ENCODE data around the gene AKAP6.

Gene AKAP6

GRCh38 chr14:32413967-32414640 lies 85.0 kb downstream of the AKAP6 start:
- no peak for DNase-seq

GRCh38 chr14:32414808-32415255 lies 85.7 kb downstream of the AKAP6 start:
- no peak for DNase-seq

GRCh38 chr14:32417956-32418552 lies 89.0 kb downstream of the AKAP6 start:
- no peak for DNase-seq

DNA sequence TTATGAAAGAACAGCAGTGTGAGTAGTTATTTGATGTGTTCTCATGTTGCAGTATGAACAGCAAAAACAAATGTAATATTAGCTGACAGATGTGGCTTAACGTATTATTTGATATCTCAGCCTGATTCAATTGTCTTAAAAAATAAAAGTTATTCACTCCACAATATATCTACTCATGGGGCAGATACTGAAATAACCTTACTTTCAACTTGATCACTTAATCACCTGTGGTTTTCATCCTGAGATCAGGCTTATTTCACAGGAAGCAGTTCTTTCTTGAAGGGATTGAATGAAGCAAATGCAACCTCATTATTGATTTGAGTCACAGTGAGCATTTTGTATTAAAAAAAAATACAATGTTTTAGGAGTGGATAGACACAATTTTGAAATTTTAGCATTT lies 90.3 kb downstream of the AKAP6 start:
- DNase-seq: no peak

GRCh38 chr14:32421781-32422180 lies 92.7 kb downstream of the AKAP6 start:
- DNase-seq: no peak

- no peak for DNase-seq
These were observed 93.3 kb downstream of the AKAP6 start for GRCh38 chr14:32422440-32422839.

DNA sequence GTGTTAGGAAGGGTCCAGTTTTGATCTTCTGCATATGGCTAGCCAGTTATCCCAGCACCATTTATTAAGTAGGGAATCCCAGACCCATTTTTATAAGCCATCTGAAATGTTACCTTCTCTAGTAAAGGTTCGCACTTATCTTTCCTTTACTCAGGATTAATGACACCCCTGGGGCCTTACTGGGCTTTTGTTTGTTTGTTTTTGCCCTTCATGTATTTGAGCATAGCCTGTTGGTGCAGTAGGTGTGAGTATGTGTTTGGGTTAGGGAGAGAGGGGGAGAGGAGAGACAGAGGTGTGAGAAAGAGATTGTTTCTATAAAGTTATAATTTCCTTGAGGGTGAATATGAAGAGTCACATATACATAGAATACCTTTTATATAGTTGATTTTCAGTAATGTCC lies 96.9 kb downstream of the AKAP6 start:
- DNase-seq: no peak

- no peak for DNase-seq
These were observed 97.7 kb downstream of the AKAP6 start for GRCh38 chr14:32426586-32427388.

GRCh38 chr14:32427726-32428528 lies 98.8 kb downstream of the AKAP6 start:
- no peak for DNase-seq

DNA sequence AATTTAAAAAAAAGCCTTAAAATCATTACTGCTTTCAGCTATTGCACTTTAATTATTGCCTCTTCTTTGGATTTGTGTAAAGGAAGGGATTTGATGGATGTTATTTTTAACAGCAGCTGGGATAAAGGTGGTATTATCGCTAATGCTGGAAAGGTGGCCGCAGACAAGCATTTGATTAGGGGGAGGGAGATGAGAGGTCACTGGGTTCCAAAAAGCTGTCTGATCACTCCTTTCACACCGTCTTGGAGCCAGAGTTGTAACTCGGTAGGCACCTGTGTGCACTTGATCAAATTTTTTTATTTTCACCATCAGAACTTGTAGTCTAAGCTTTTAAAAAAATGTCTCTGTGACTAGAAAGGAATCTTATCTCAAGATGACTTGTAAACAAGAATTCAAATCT lies 99.8 kb downstream of the AKAP6 start:
- DNase-seq: no peak

DNA sequence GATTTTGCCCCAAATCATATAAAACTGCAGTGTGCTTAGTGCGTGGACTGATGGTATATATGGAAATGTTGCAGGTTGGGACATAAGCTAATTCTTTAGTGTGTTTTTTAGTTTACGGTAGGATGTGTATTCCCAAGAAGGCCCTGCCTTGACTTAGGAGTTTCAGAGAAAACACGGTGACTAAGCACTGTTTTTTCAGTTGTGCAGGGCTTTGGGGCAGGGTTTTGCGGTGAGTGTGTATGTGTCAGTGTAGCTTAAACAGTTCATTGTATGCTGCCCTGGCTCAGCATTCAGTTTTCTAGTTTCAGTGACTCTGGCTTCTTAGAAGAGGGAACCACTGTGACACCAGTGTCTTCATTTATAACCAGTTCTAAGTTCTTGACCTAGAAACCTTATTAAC lies 101.2 kb downstream of the AKAP6 start:
- DNase-seq: no peak

- no peak for DNase-seq
These were observed 103.9 kb downstream of the AKAP6 start for GRCh38 chr14:32432813-32433538.

GRCh38 chr14:32434180-32434579 lies 105.1 kb downstream of the AKAP6 start:
- no peak for DNase-seq

DNA sequence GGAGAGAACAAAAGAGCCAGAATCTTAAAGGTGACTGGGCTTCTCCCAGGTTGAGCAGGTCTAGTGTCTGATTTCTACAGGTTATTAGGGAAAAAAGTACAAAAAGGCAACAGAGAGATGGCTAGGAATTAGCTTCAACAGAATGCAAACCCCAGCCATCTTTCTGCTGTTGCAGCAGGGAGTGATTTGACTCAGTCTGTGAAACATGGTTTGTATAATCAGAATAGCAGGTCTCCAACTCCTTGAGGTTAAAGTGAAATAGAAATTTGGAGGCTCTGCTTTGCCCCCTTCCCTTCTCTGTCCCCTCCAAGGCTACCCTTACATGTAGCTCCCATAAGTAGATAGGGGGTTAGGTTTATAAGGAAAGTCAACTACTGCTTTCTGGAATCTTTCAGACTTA lies 105.8 kb downstream of the AKAP6 start:
- DNase-seq: no peak

GRCh38 chr14:32435411-32435810 lies 106.3 kb downstream of the AKAP6 start:
- no peak for DNase-seq

GRCh38 chr14:32436993-32437392 lies 107.9 kb downstream of the AKAP6 start:
- no peak for DNase-seq

- DNase-seq: no peak
These were observed 109.4 kb downstream of the AKAP6 start for GRCh38 chr14:32438517-32438916.

GRCh38 chr14:32443890-32444661 lies 115.0 kb downstream of the AKAP6 start:
- no peak for DNase-seq

DNA sequence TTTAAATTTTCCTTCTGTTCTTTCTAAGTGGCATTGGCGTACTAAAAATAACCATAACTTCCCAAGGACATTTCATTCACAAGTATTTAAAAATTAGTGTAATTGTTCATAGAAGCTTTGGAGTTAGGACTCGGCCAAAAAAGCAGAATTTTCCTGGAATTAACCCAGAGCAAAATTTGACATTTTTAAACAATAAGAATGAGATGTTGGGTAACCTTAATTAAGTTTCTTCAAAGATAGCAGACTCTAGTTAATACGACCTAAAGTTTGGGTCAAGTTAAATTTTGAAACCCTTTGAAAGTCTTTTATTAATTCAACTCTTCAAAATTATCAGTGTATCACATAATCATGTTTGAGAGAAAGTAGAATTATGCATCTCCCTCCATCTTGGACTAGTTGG lies 118.3 kb downstream of the AKAP6 start:
- DNase-seq: no peak

GRCh38 chr14:32449648-32450047 lies 120.5 kb downstream of the AKAP6 start:
- no peak for DNase-seq

DNA sequence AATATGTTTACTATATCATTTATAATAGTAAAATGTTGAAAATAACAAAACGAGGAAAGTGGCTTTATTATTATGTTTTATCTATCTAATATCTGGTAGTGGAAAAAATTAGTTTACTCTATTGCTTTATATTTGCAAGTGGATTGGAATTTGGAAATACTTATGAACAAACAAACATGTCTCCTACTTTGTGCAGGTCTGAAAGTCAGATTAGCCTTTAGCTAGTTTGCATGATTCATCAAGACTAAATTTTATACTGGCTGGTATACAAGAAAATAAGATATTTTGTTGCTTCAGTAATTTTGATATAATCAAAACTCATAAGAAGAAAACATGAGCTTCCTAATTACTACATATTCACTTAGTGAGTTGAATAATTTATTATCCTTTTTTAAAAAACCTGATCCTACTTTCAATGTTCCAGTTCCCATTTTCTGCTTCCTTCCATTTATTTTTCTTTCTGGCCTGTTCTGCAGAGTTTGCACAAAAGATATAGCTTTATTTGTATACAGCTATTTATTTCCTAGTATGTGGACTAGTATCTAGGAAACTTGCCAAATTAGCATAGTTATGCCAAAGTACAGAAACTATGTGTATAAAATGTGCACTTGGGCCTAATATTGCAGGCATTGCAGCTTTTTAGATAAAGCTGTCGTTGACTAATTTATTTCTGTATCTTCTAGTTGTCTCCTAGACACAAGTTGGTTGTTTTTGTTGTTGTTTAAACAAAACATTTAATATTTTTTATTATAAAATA lies 122.0 kb downstream of the AKAP6 start:
- DNase-seq: no peak

Data from CD4-positive, alpha-beta T cell treated with Interleukin-4 for 1 hour (primary cell).